Thymus (tissue), 11 donors: Measurements from ENCODE around the gene ZNF581. TPM values are rescaled to one million over a fixed set of nuclear protein-coding genes. Genes with fewer than 3 reads are reported as not detected.

ENCODE experiments used
- DNase-seq, 9 donors: peaks; one replicate each; pipeline ENCODE4 v3.0.0-alpha.2; 2013; ENCODE audit warnings: low spot score in 9 of 9, low read depth in 6 of 9, missing footprints in 1 of 9
- H3K27ac ChIP-seq, 2 donors: one replicate each; pipeline ENCODE4 v1.5.1; 2013; ENCODE audit warnings: control low read depth in 1 of 2, low read depth in 1 of 2, low read length in 1 of 2, mild to moderate bottlenecking in 1 of 2, moderate library complexity in 1 of 2
- H3K27me3 ChIP-seq, 2 donors: one replicate each; pipeline ENCODE4 v1.5.1; 2013; ENCODE audit warnings: low read length in 1 of 2; ENCODE audit not compliant: control insufficient read depth in 2 of 2, insufficient read depth in 1 of 2
- H3K36me3 ChIP-seq, 2 donors: one replicate each; pipeline ENCODE4 v1.5.1; 2013; ENCODE audit warnings: low read length in 1 of 2, mild to moderate bottlenecking in 1 of 2, moderate library complexity in 1 of 2; ENCODE audit not compliant: control insufficient read depth in 2 of 2, insufficient read depth in 2 of 2
- H3K4me1 ChIP-seq, 2 donors: one replicate each; pipeline ENCODE4 v1.5.1; 2013; ENCODE audit warnings: low read length in 2 of 2; ENCODE audit not compliant: control insufficient read depth in 2 of 2, insufficient read depth in 2 of 2
- H3K4me3 ChIP-seq, 2 donors: one replicate each; pipeline ENCODE4 v1.5.1; 2013; ENCODE audit warnings: low read length in 2 of 2, control low read depth in 1 of 2, mild to moderate bottlenecking in 1 of 2
- H3K9me3 ChIP-seq, 2 donors: one replicate each; pipeline ENCODE4 v1.5.1; 2013; ENCODE audit warnings: low read length in 1 of 2, mild to moderate bottlenecking in 1 of 2; ENCODE audit not compliant: control insufficient read depth in 2 of 2, insufficient read depth in 1 of 2
- WGBS: extraction: QIAGEN DNeasy Blood & Tissue Kit; methylation state at CpG from one replicate; pipeline ENCODE4 v1.1.7; 2013; 5-methylcytosine and 5-hydroxymethylcytosine counted together
- polyA plus RNA-seq: library from polyadenylated mRNA; stranded (reverse); fragments of 200-250 nt; gene quantifications from one replicate; pipeline ENCODE4 v1.2.3, GENCODE V29; 2013
- total RNA-seq: library from RNA; stranded (reverse); fragments of 120-200 nt; gene quantifications from one replicate; pipeline ENCODE4 v1.2.4, GENCODE V29; 2013
- donor health status: healthy.

ZNF581 gene
- total and polyA plus RNA-seq, 2 donors, result 19.0 to 22.9 TPM

GRCh38 chr19:55683449-55684261, 40.2 kb downstream of the ZNF581 start:
- peaks cover 59 to 77% of the 10 kb centered on the region in 2 donors for H3K36me3 ChIP-seq
- H3K27me3 ChIP-seq, result no peaks in the 10 kb centered on the region
- no peak for DNase-seq
- H3K4me3 ChIP-seq, result no peak overlapping the region
- no peak overlapping the region for H3K27ac ChIP-seq
- H3K4me1 ChIP-seq, result no peaks in the 10 kb centered on the region
- 97% methylated on average over 22 of the region's 22 CpGs for WGBS
- H3K9me3 ChIP-seq, result no peaks in the 10 kb centered on the region

- Histone ChIP-seq H3K27me3 (no peaks in the 10 kb centered on the region), H3K4me1 (no peaks in the 10 kb centered on the region), H3K36me3 (peaks cover 58 to 77% of the 10 kb centered on the region in 2 donors), H3K27ac (no peak overlapping the region), H3K9me3 (no peaks in the 10 kb centered on the region), H3K4me3 (no peak overlapping the region)
- no peak for DNase-seq
- 98% methylated on average over 60 of the region's 60 CpGs for whole genome bisulfite sequencing
Observed at GRCh38 chr19:55684946-55685681, 41.7 kb downstream of the ZNF581 start.

GRCh38 chr19:55685776-55686175, 42.3 kb downstream of the ZNF581 start:
- no peaks in the 10 kb centered on the region for H3K9me3 ChIP-seq
- no peak for DNase-seq
- H3K36me3 ChIP-seq, result peaks cover 60 to 78% of the 10 kb centered on the region in 2 donors
- no peaks in the 10 kb centered on the region for H3K4me1 ChIP-seq
- no peak overlapping the region for H3K4me3 ChIP-seq
- no peak overlapping the region for H3K27ac ChIP-seq
- no peaks in the 10 kb centered on the region for H3K27me3 ChIP-seq
- over 99% methylated on average over 6 of the region's 6 CpGs for WGBS

- no peaks in the 10 kb centered on the region for H3K9me3 ChIP-seq
- H3K36me3 ChIP-seq, result peaks cover 54 to 78% of the 10 kb centered on the region in 2 donors
- no peak for DNase-seq
- no peaks in the 10 kb centered on the region for H3K4me1 ChIP-seq
- no peaks in the 10 kb centered on the region for H3K27me3 ChIP-seq
- WGBS, result 97% methylated on average over 29 of the region's 29 CpGs
- H3K4me3 ChIP-seq, result no peak overlapping the region
- H3K27ac ChIP-seq, result no peak overlapping the region
Observed at GRCh38 chr19:55686311-55687050, 43.0 kb downstream of the ZNF581 start.

GRCh38 chr19:55687281-55688201, 44.1 kb downstream of the ZNF581 start:
- 97% methylated on average over 22 of the region's 22 CpGs for WGBS
- H3K27ac ChIP-seq, result no peak overlapping the region
- no peak for DNase-seq

GRCh38 chr19:55688422-55689218, 45.2 kb downstream of the ZNF581 start:
- H3K27me3 ChIP-seq, result no peaks in the 10 kb centered on the region
- DNase-seq, result no peak
- H3K4me1 ChIP-seq, result no peaks in the 10 kb centered on the region
- H3K36me3 ChIP-seq, result peaks cover 56 to 88% of the 10 kb centered on the region in 2 donors
- no peak overlapping the region for H3K27ac ChIP-seq
- H3K9me3 ChIP-seq, result no peaks in the 10 kb centered on the region
- no peak overlapping the region for H3K4me3 ChIP-seq
- WGBS, result 93% methylated on average over 27 of the region's 27 CpGs

More at GRCh38 chr19:55687281-55688201, 44.1 kb downstream of the ZNF581 start:
- no peak overlapping the region for H3K4me3 ChIP-seq
- H3K36me3 ChIP-seq, result peaks cover 51 to 82% of the 10 kb centered on the region in 2 donors
- no peaks in the 10 kb centered on the region for H3K9me3 ChIP-seq
- no peaks in the 10 kb centered on the region for H3K27me3 ChIP-seq
- H3K4me1 ChIP-seq, result no peaks in the 10 kb centered on the region

- peaks cover 61 to 92% of the 10 kb centered on the region in 2 donors for H3K36me3 ChIP-seq
- no peaks in the 10 kb centered on the region for H3K9me3 ChIP-seq
- no peaks in the 10 kb centered on the region for H3K4me1 ChIP-seq
- H3K27me3 ChIP-seq, result no peaks in the 10 kb centered on the region
- H3K27ac ChIP-seq, result no peak overlapping the region
- H3K4me3 ChIP-seq, result no peak overlapping the region
- WGBS, result 97% methylated on average over 35 of the region's 35 CpGs
- no peak for DNase-seq
Observed at GRCh38 chr19:55689411-55690108, 46.1 kb downstream of the ZNF581 start.
